Smooth muscle cell of the umbilical artery (primary cell): Measurements from ENCODE around the gene TLN1. TPM values are rescaled to one million over a fixed set of nuclear protein-coding genes. Genes with fewer than 3 reads are reported as not detected.

Experiments
- total RNA-seq: library from RNA; depleted of rRNA; stranded (reverse); fragments of >200 nt; gene quantifications from 2 replicates; pipeline ENCODE4 v1.2.3, GENCODE V29; 2014

The TLN1 gene, protein sequence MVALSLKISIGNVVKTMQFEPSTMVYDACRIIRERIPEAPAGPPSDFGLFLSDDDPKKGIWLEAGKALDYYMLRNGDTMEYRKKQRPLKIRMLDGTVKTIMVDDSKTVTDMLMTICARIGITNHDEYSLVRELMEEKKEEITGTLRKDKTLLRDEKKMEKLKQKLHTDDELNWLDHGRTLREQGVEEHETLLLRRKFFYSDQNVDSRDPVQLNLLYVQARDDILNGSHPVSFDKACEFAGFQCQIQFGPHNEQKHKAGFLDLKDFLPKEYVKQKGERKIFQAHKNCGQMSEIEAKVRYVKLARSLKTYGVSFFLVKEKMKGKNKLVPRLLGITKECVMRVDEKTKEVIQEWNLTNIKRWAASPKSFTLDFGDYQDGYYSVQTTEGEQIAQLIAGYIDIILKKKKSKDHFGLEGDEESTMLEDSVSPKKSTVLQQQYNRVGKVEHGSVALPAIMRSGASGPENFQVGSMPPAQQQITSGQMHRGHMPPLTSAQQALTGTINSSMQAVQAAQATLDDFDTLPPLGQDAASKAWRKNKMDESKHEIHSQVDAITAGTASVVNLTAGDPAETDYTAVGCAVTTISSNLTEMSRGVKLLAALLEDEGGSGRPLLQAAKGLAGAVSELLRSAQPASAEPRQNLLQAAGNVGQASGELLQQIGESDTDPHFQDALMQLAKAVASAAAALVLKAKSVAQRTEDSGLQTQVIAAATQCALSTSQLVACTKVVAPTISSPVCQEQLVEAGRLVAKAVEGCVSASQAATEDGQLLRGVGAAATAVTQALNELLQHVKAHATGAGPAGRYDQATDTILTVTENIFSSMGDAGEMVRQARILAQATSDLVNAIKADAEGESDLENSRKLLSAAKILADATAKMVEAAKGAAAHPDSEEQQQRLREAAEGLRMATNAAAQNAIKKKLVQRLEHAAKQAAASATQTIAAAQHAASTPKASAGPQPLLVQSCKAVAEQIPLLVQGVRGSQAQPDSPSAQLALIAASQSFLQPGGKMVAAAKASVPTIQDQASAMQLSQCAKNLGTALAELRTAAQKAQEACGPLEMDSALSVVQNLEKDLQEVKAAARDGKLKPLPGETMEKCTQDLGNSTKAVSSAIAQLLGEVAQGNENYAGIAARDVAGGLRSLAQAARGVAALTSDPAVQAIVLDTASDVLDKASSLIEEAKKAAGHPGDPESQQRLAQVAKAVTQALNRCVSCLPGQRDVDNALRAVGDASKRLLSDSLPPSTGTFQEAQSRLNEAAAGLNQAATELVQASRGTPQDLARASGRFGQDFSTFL (N-terminal part only)
- total RNA-seq, result 548 and 1,223 TPM in 2 replicates

DNA sequence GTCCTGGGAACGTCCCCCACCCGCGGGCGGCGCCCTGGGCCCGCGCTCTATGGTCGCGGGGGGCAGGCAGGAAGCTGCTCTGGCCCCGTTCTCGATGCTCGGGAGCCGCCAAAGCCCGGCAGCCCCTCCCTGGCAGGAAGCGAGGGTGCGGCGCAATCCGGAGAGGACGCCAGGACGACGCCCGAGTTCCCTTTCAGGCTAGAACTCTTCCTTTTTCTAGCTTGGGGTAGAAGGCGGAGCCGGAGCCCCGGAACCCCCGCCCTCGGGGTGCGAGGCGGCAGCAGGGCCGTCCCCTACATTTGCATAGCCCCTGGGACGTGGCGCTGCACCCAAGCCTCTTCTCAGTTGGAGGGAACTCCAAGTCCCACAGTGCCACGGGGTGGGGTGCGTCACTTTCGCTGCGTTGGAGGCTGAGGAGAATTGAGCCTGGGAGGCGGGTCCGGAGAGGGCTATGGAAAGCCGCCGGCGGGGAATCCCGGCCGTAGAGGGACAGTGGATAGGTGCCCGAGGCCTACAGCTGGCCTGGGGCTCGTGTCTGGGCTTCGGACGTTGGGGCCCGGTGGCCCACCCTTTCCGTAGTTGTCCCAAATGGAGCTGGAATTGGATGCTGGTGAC lies at the start of gene TLN1, which contains the start of gene CREB3:
TLN1 (minus strand) TSS at position 11 of the 615 bp plus-strand sequence. CDS start 6,501 bp downstream, outside the sequence.
CREB3 (plus strand) TSS at position 482 of the 615 bp plus-strand sequence; CDS start at position 589, 107 bp downstream.

DNA sequence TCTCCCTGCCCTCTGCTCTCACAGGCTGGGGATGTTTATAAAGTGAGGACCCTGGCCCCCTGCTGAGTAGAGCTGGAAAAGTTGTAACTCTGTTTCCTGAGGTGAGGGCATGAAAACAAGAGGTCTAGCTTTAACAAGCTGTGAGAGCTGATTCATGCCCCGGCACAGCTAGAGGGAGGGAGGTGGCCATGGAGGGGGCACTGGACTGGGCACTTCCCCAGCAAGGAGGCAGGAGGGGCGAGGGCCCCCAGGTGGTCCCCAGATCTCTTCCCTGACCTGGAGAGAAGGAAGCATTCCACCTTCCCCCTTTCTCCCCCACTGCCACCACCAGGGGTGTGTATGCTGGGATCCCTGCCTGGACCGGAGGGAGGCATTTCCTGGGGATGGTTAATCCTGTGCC lies 22.3 kb upstream of the TLN1 start, which contains the start of gene MSMP:
MSMP (minus strand) TSS at position 13 of the 400 bp plus-strand sequence. CDS start 147 bp downstream, outside the sequence.

DNA sequence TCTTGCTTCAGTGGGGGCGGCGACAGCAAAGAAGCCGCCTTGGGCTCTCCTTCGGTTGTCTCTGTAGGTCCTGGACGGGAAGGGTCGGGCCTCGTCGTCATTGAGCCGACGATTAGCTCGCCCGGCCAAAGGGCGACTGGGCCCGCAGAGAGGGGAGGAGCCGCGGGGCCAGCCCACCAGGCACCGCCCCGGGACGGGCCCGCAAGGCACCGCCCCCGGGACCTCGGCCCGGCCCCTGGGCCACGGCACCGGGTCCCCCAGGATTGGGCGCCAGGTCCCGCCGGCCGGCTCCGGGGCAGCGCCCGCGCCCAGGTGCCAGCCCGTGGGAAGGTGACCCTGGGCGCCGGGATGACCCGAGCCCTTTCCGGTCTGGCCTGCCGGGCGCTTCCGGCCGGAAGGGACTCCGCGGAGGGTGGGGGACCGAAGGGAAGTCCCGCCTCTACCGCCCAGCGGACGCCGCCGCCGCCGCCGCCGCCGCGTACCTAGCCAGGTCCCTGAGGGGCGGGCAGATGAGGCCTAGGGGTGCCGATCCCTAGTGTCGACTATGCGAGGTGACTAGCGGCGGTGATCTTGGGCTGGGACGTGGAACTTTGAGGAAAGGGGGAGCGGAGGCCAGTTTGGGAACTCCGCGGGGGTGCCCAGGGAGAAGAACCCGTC lies 17.0 kb upstream of the TLN1 start, which contains the start of the genes GBA2 and RGP1:
GBA2 (minus strand) TSS at position 371 of the 657 bp plus-strand sequence. CDS start 524 bp downstream, outside the sequence.
RGP1 (plus strand) TSS at position 430 of the 657 bp plus-strand sequence. CDS start 469 bp downstream, outside the sequence.

GRCh38 chr9:35689542-35690293 lies 42.3 kb downstream of the TLN1 start, which contains the start of gene TPM2:
TSS of gene TPM2 (minus strand) at chr9:35689925. CDS start at chr9:35689817, 108 bp downstream.

GRCh38 chr9:35673132-35674024 lies 58.6 kb downstream of the TLN1 start, which contains the start of gene CA9:
TSS of gene CA9 (plus strand) at chr9:35673928. CDS start at chr9:35673960, 32 bp downstream.

GRCh38 chr9:35664531-35665470 lies 67.2 kb downstream of the TLN1 start, which contains the start of gene ARHGEF39:
TSS of gene ARHGEF39 (minus strand) at chr9:35665195. CDS start at chr9:35665169, 26 bp downstream.

DNA sequence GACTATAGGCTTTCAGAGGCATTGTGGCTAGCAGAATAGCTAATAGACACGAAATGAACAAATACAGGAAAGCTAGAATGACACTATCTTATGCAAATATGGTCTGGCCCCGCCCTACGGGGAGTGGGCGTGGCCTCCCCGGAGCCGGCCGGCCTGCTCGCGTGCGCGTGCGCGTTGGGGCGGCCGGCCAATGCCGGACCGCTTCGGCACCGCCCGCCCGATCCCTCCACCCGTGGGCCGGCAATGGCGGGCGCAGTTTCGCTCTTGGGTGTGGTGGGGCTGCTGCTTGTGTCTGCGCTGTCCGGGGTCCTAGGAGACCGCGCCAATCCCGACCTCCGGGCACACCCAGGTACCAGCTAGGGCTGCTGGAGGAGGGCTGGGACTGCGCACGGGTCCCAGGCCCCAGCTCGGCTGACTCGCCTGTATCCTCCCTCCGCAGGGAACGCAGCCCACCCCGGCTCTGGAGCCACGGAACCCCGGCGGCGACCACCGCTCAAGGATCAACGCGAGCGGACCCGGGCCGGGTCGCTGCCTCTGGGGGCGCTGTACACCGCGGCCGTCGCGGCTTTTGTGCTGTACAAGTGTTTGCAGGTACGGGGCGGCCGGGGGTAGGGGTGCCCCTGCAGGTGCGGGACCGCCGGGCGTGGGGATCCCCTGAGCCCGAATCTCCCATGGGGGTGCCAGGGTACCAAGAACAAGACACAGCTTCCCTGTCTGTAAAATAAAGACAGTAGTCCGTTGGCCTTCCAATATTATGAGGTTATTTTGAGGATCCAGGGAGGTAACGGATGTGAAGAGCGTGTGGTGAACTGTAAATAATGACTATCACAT lies 73.6 kb downstream of the TLN1 start, which contains the start of gene CCDC107:
CCDC107 (plus strand) TSS at position 156 of the 831 bp plus-strand sequence; CDS start at position 244, 88 bp downstream.

DNA sequence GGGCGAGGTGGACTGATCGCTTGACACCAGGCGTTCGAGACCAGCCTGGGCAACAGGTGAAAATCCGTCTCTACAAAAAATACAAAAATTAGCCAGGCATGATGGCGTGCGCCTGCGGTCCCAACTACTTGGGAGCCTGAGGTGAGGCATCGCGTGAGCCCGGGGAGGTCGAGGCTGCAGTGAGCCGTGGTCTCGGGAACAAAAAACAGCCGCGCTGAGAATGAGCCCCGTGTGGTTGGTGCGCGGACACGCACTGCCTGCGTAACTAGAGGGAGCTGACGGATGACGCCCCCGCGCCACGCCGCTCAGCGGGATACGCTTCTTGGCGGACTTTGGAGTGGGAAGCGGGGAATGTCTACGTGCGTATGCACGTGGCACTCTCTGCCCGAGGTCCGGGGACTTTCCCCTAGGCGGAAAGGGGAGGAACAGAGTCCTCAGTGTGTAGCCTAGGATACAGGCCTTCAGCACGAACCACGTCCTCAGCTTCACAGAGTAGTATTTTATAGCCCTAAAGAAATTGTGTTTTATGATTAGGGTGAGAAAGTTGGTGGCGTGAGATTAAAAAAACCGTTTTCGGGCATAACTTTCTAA lies 74.4 kb downstream of the TLN1 start, which contains the start of gene RMRP:
RMRP (minus strand) TSS at position 474 of the 591 bp plus-strand sequence.

DNA sequence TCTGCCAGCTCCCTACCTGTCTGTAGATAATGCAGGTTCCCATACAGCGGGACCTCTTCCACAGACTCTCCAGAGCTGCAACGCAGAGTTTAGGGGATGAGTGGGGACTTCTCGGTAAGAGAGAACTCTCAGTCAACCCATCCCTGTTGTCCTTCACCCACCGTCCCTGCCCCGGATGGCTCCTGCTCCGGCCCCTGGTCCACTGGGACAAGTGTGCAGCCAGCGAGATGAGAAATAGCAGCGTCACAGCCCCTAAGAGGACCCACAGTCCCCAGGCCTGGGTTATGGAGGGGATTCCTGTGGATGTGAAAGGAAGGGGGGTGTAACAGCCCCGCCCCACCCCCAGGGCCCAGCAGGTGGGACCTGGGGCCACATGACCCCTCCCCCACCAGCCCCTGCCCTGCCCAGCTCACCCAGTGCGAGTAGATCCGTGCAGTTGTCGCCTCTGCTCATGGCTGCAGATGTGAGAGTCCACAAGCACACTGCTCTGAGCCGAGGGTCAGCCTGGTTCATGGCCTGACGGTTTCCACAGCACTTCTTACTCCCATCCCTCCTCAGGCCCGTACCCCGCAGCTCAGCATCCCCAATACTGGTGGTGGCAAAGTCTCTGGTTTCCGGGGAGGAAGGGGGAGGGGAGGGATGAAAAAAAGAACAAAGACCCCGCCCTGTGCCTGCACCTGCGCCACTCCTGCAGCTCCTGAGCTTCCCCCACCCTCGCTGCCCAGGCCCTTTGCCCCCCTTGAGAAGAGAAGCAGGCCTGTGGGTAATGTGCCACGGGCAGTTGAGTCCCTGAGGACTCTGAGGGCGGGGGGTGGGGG lies 81.4 kb downstream of the TLN1 start, which contains the start of gene SIT1:
SIT1 (minus strand) TSS at position 591 of the 818 bp plus-strand sequence; CDS start at position 513, 78 bp downstream.

Other genes starting within 250 kb of the TLN1 start
- gene RUSC2, start 242.1 kb downstream of the TLN1 start, total RNA-seq, result 22.6 and 44.1 TPM in 2 replicates
- 11.9 and 12.2 TPM in 2 replicates for gene TESK1, start 126.9 kb downstream of the TLN1 start, total RNA-seq
- gene CD72, start 113.8 kb downstream of the TLN1 start, total RNA-seq, result 0.32 and 1.2 TPM in 2 replicates
- gene SIT1, start 81.3 kb downstream of the TLN1 start, total RNA-seq, result not detected in 2 replicates
- gene RMRP, start 74.2 kb downstream of the TLN1 start, total RNA-seq, result 680 and 5,299 TPM in 2 replicates
- gene CCDC107, start 73.9 kb downstream of the TLN1 start, total RNA-seq, result 9.2 and 13.7 TPM in 2 replicates
- gene ARHGEF39, start 67.0 kb downstream of the TLN1 start, total RNA-seq, result 0.30 and 0.92 TPM in 2 replicates
- gene CA9, start 58.3 kb downstream of the TLN1 start, total RNA-seq, result 3.6 and 8.1 TPM in 2 replicates
- 1,294 and 1,826 TPM in 2 replicates for gene TPM2, start 42.3 kb downstream of the TLN1 start, total RNA-seq
- 97.4 and 118 TPM in 2 replicates for gene CREB3, start 471 bp upstream of the TLN1 start, total RNA-seq
- 23.5 and 31.0 TPM in 2 replicates for gene GBA2, start 17.0 kb upstream of the TLN1 start, total RNA-seq
- gene RGP1, start 17.1 kb upstream of the TLN1 start, total RNA-seq, result 12.5 and 21.2 TPM in 2 replicates
- gene MSMP, start 22.1 kb upstream of the TLN1 start, total RNA-seq, result 0.30 and 0.55 TPM in 2 replicates
- 30.6 and 38.0 TPM in 2 replicates for gene NPR2, start 59.4 kb upstream of the TLN1 start, total RNA-seq
- gene SPAG8, start 80.1 kb upstream of the TLN1 start, total RNA-seq, result 0.55 and 1.2 TPM in 2 replicates
- 7.5 and 11.9 TPM in 2 replicates for gene HINT2, start 82.8 kb upstream of the TLN1 start, total RNA-seq
- not detected in 2 replicates for gene FAM221B, start 96.5 kb upstream of the TLN1 start, total RNA-seq
- 2.7 and 6.2 TPM in 2 replicates for gene TMEM8B, start 97.0 kb upstream of the TLN1 start, total RNA-seq
- not detected in 2 replicates for gene OR13J1, start 138.2 kb upstream of the TLN1 start, total RNA-seq
- gene HRCT1, start 174.0 kb upstream of the TLN1 start, total RNA-seq, result 0.30 and 0.51 TPM in 2 replicates
- 0.14 TPM in 1 of 2 replicates, not detected in the other for gene SPAAR, start 177.3 kb upstream of the TLN1 start, total RNA-seq
- gene OR2S2, start 226.0 kb upstream of the TLN1 start, total RNA-seq, result not detected in 2 replicates